ENCODE measurements around the gene LGMN.

- no peak for TF ChIP-seq EZH2phosphoT487 (conservative IDR thresholded peaks at IDR 0.05; ENCODE audit: low read length)
- TF ChIP-seq CTCF (IDR thresholded peaks at IDR 0.05; ENCODE audit: insufficient read depth, low read length, poor library complexity, severe bottlenecking) = no peak
Observed at GRCh38 chr14:92712654-92713051, 35.8 kb downstream of the LGMN start.
